Peyer's patch (tissue), 4 donors: ENCODE data around the gene XYLB. TPM values are rescaled to one million over a fixed set of nuclear protein-coding genes. Genes with fewer than 3 reads are reported as not detected.

Experiments used
- DNase-seq, 3 donors: peaks; one replicate each; pipeline ENCODE4 v3.0.0-alpha.2; 2017 to 2019
- H3K27ac ChIP-seq, 4 donors: fragments of 200-600 bp; sonication (generic); one replicate each; pipeline ENCODE4 v1.5.1; 2016 to 2019
- H3K27me3 ChIP-seq, 2 donors: fragments of 200-600 bp; sonication (generic); one replicate each; pipeline ENCODE4 v1.5.1; 2019
- H3K36me3 ChIP-seq, 3 donors: fragments of 200-600 bp; sonication (generic); one replicate each; pipeline ENCODE4 v1.5.1; 2016 to 2019
- H3K4me1 ChIP-seq, 4 donors: fragments of 200-600 bp; sonication (generic); one replicate each; pipeline ENCODE4 v1.5.1; 2016 to 2019
- H3K4me3 ChIP-seq, 4 donors: fragments of 200-600 bp; sonication (generic); 1 replicate in 3 of 4; 2 replicates in 1 of 4; pipeline ENCODE4 v1.5.1; 2016 to 2019; ENCODE audit warnings: mild to moderate bottlenecking in 1 of 4
- H3K9me3 ChIP-seq, 4 donors: fragments of 200-600 bp; sonication (generic); one replicate each; pipeline ENCODE4 v1.5.1; 2016 to 2019; ENCODE audit warnings: mild to moderate bottlenecking in 1 of 4
- POLR2A ChIP-seq, 2 donors: fragments of 450-650 bp; IDR thresholded peaks; one replicate each; pipeline ENCODE4 v1.5.1; 2017; ENCODE audit warnings: antibody characterized with exemption in 2 of 2, mild to moderate bottlenecking in 2 of 2, moderate library complexity in 2 of 2
- total RNA-seq, 4 donors: library from RNA; depleted of rRNA; stranded (reverse); fragments of >200 nt; gene quantifications; one replicate each; pipeline ENCODE4 v1.1.0, GENCODE V29; 2016
- TF ChIP-seq, protein P1 (sequence below), 6 experiments: fragments of 450-650 bp in 4 of 6; fragments of 200-600 bp in 2 of 6; sonication (generic) in 1 of 6; IDR thresholded peaks; one replicate each; pipeline ENCODE4 v1.5.1; 2017 to 2019; ENCODE audit warnings: antibody characterized with exemption in 6 of 6, mild to moderate bottlenecking in 3 of 6, moderate library complexity in 1 of 6

Gene XYLB
- total RNA-seq, 4 donors from 2014 or later: 7.4 to 39.6 (median 18.2) TPM

- Histone ChIP-seq H3K27me3 (no peaks in the 10 kb centered on the region), H3K4me3 (no peak overlapping the region), H3K9me3 (no peaks in the 10 kb centered on the region), H3K4me1 (no peaks in the 10 kb centered on the region), H3K27ac (no peak overlapping the region), H3K36me3 (no peaks in the 10 kb centered on the region)
- DNase-seq: no peak
- TF ChIP-seq, protein P1, sequence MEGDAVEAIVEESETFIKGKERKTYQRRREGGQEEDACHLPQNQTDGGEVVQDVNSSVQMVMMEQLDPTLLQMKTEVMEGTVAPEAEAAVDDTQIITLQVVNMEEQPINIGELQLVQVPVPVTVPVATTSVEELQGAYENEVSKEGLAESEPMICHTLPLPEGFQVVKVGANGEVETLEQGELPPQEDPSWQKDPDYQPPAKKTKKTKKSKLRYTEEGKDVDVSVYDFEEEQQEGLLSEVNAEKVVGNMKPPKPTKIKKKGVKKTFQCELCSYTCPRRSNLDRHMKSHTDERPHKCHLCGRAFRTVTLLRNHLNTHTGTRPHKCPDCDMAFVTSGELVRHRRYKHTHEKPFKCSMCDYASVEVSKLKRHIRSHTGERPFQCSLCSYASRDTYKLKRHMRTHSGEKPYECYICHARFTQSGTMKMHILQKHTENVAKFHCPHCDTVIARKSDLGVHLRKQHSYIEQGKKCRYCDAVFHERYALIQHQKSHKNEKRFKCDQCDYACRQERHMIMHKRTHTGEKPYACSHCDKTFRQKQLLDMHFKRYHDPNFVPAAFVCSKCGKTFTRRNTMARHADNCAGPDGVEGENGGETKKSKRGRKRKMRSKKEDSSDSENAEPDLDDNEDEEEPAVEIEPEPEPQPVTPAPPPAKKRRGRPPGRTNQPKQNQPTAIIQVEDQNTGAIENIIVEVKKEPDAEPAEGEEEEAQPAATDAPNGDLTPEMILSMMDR (IDR thresholded peaks at IDR 0.05): no peak
- no peak for TF ChIP-seq POLR2A (IDR thresholded peaks at IDR 0.05)
Observed at GRCh38 chr3:38331257-38332022, 15.1 kb upstream of the XYLB start.

DNA sequence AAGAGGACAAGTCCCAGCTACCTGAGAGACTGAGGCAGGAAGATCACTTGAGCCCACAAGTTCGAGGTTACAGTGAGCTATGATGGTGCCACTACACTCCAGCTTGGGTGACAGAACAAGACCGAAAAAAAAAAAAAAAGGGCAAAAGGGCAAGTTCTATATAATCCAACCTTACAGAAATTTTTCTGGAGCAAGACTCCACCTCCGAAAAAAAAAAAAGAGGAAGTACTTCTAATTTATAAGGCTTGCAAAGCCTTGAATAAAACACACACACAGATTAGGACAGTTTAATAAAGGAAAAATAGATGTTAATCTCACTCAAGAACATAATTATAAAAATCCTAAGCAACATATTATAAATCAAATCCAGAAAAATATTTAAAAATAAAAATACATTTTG lies 14.4 kb upstream of the XYLB start:
- Histone ChIP-seq H3K4me3 (no peak overlapping the region), H3K4me1 (no peaks in the 10 kb centered on the region), H3K27ac (no peak overlapping the region), H3K27me3 (no peaks in the 10 kb centered on the region), H3K36me3 (no peaks in the 10 kb centered on the region), H3K9me3 (no peaks in the 10 kb centered on the region)
- no peak for TF ChIP-seq POLR2A (IDR thresholded peaks at IDR 0.05)
- TF ChIP-seq, protein P1 (IDR thresholded peaks at IDR 0.05): no peak
- DNase-seq: no peak

DNA sequence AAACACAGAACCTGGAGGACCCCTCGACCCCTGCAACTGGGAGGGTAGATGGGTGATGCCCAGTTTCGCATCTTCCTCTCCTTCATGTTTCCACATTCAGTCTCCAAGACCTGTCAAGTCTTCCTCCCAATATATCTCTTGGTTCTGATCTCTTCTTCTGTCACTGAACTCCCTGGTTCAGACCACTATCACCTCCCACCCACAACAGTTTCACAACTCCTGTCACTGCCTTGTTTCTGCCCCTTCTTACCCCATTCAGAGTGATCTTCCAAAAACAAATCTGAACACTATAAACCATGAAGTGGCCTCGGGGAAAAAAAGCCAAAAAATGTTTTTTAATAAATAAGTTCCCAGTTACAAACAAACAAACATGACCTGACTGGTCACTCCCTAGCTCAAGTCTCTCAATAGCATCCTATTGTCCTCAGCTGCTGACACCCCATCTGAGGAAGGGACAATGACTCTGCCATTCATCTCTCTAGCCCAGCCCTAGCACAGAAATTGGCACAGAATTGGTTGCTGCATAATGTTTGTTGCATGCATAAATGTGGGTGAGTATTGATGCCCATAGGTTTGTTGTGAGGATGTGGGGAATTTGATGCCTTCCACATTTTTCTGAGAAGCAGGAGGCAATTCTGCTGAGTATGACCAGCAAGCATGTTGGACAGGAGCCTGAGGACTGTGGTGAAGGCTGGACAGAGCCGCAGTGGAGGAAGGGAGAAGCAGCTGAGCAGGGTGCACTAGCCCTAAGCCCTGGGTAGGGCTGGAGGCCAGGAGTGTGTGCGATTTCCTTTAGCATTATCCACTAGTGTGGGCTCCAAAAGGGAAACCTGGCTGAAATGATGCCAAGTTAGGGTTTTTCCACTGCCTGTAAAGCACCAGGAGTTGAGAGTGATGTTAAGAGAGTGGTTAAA lies 12.2 kb upstream of the XYLB start:
- H3K27ac ChIP-seq: no peak overlapping the region
- H3K36me3 ChIP-seq: no peaks in the 10 kb centered on the region
- TF ChIP-seq, protein P1 (IDR thresholded peaks at IDR 0.05): no peak
- TF ChIP-seq POLR2A (IDR thresholded peaks at IDR 0.05): no peak
- DNase-seq: no peak
- H3K9me3 ChIP-seq: no peaks in the 10 kb centered on the region
- no peak overlapping the region for H3K4me3 ChIP-seq
- no peaks in the 10 kb centered on the region for H3K27me3 ChIP-seq
- H3K4me1 ChIP-seq: no peaks in the 10 kb centered on the region

DNA sequence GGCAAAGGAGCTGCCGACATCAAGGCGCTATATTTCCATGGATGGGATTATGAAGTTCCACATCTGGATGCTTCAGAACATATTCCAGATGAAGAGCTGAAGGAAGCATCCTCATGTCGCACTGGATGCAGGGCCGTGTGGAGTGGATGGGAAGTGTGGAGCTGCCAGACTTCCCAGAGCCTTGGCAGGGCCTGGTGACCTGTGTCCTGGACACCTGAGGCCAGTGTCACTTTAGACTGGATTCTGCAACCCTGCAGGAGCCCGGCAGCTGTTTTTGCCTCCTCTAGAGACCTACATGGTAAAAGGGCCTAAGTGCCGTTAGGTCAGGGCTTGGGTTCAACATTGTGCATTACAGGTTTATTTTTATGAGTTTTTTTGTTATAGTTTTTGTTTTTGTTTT lies 11.3 kb upstream of the XYLB start:
- no peak for DNase-seq
- Histone ChIP-seq H3K36me3 (no peaks in the 10 kb centered on the region), H3K27ac (no peak overlapping the region), H3K4me3 (no peak overlapping the region), H3K4me1 (no peaks in the 10 kb centered on the region), H3K9me3 (no peaks in the 10 kb centered on the region), H3K27me3 (no peaks in the 10 kb centered on the region)
- TF ChIP-seq POLR2A (IDR thresholded peaks at IDR 0.05): no peak
- TF ChIP-seq, protein P1 (IDR thresholded peaks at IDR 0.05): no peak

- no peaks in the 10 kb centered on the region for H3K27me3 ChIP-seq
- no peak overlapping the region for H3K4me3 ChIP-seq
- no peaks in the 10 kb centered on the region for H3K36me3 ChIP-seq
- H3K27ac ChIP-seq: no peak overlapping the region
- H3K9me3 ChIP-seq: no peaks in the 10 kb centered on the region
- TF ChIP-seq, protein P1 (IDR thresholded peaks at IDR 0.05): no peak
- no peak for TF ChIP-seq POLR2A (IDR thresholded peaks at IDR 0.05)
- H3K4me1 ChIP-seq: no peaks in the 10 kb centered on the region
- DNase-seq: no peak
Observed at GRCh38 chr3:38337703-38338102, 8.9 kb upstream of the XYLB start.
